ENCODE data around the gene SLC7A6OS. TPM values are rescaled to one million over a fixed set of nuclear protein-coding genes. Genes with fewer than 3 reads are reported as not detected.

SLC7A6OS gene
- total RNA-seq, 1 experiment from 2014 or later, result 16.0 TPM

DNA sequence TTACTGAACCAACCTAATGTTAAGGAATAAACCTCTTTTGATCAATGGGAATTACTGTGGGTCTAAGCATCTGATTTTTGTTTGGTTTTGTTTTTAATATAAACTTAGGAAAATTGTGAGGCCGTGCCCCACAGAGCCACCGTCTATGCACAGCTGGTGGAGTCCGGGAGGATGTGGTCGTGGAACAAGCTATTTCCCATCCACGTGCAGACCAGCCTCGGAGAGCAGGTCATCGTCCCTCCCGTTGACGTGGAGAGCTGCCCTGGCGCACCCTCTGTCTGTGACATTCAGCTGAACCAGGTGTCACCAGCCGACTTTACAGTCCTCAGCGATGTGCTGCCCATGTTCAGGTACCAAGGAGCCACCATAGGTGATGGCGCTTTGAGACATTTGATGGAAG, 28.5 kb upstream of the SLC7A6OS start:
- DNase-seq (ENCODE audit: low read depth, low spot score), result no peak
- no peaks in the 10 kb centered on the region for H3K4me1 ChIP-seq (ENCODE audit: control insufficient read depth, insufficient read depth, low read length)
- H3K4me3 ChIP-seq (ENCODE audit: low read depth in 2 of 2, low read length in 2 of 2), result no peak overlapping the region
- H3K9me3 ChIP-seq (ENCODE audit: control insufficient read depth, insufficient read depth, low read depth, low read length), result no peaks in the 10 kb centered on the region
- ATAC-seq, result no peak
- BruUV-seq (replicated peaks), result no TSS peak
- no peaks in the 10 kb centered on the region for H3K27me3 ChIP-seq (ENCODE audit: control insufficient read depth, insufficient read depth, low read length)
- intact Hi-C loops (cut with micrococcal nuclease; ENCODE audit: unreplicated experiment), result no loop called here
- no peak for TF ChIP-seq TCF7L2 (IDR thresholded peaks at IDR 0.05; ENCODE audit: low read depth, low read length)
- no peak for TF ChIP-seq SIN3A (IDR thresholded peaks at IDR 0.05; ENCODE audit: borderline replicate concordance, insufficient read depth, low read depth, low read length)
- TF ChIP-seq, protein P1, sequence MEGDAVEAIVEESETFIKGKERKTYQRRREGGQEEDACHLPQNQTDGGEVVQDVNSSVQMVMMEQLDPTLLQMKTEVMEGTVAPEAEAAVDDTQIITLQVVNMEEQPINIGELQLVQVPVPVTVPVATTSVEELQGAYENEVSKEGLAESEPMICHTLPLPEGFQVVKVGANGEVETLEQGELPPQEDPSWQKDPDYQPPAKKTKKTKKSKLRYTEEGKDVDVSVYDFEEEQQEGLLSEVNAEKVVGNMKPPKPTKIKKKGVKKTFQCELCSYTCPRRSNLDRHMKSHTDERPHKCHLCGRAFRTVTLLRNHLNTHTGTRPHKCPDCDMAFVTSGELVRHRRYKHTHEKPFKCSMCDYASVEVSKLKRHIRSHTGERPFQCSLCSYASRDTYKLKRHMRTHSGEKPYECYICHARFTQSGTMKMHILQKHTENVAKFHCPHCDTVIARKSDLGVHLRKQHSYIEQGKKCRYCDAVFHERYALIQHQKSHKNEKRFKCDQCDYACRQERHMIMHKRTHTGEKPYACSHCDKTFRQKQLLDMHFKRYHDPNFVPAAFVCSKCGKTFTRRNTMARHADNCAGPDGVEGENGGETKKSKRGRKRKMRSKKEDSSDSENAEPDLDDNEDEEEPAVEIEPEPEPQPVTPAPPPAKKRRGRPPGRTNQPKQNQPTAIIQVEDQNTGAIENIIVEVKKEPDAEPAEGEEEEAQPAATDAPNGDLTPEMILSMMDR (IDR thresholded peaks at IDR 0.05), result no peak
- no peak for TF ChIP-seq POLR2AphosphoS5 (IDR thresholded peaks at IDR 0.05; ENCODE audit: low read depth, low read length)
- TF ChIP-seq, protein P2, sequence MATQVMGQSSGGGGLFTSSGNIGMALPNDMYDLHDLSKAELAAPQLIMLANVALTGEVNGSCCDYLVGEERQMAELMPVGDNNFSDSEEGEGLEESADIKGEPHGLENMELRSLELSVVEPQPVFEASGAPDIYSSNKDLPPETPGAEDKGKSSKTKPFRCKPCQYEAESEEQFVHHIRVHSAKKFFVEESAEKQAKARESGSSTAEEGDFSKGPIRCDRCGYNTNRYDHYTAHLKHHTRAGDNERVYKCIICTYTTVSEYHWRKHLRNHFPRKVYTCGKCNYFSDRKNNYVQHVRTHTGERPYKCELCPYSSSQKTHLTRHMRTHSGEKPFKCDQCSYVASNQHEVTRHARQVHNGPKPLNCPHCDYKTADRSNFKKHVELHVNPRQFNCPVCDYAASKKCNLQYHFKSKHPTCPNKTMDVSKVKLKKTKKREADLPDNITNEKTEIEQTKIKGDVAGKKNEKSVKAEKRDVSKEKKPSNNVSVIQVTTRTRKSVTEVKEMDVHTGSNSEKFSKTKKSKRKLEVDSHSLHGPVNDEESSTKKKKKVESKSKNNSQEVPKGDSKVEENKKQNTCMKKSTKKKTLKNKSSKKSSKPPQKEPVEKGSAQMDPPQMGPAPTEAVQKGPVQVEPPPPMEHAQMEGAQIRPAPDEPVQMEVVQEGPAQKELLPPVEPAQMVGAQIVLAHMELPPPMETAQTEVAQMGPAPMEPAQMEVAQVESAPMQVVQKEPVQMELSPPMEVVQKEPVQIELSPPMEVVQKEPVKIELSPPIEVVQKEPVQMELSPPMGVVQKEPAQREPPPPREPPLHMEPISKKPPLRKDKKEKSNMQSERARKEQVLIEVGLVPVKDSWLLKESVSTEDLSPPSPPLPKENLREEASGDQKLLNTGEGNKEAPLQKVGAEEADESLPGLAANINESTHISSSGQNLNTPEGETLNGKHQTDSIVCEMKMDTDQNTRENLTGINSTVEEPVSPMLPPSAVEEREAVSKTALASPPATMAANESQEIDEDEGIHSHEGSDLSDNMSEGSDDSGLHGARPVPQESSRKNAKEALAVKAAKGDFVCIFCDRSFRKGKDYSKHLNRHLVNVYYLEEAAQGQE (IDR thresholded peaks at IDR 0.05; ENCODE audit: insufficient read depth in 1 of 2, low read depth in 2 of 2, low read length in 1 of 2), result no peak
- POLR2A ChIA-PET, result no interaction called here
- CTCF ChIA-PET, result no interaction called here
- peaks cover 4% of the 10 kb centered on the region for H3K36me3 ChIP-seq (ENCODE audit: control insufficient read depth, insufficient read depth, low read length)
- no peak overlapping the region for H3K27ac ChIP-seq (ENCODE audit: low read length)
- in situ Hi-C loops (cut with HindIII; ENCODE audit: low pct_unique_long_range_greater_than_20kb, low sequenced_read_pairs), result no loop called here

DNA sequence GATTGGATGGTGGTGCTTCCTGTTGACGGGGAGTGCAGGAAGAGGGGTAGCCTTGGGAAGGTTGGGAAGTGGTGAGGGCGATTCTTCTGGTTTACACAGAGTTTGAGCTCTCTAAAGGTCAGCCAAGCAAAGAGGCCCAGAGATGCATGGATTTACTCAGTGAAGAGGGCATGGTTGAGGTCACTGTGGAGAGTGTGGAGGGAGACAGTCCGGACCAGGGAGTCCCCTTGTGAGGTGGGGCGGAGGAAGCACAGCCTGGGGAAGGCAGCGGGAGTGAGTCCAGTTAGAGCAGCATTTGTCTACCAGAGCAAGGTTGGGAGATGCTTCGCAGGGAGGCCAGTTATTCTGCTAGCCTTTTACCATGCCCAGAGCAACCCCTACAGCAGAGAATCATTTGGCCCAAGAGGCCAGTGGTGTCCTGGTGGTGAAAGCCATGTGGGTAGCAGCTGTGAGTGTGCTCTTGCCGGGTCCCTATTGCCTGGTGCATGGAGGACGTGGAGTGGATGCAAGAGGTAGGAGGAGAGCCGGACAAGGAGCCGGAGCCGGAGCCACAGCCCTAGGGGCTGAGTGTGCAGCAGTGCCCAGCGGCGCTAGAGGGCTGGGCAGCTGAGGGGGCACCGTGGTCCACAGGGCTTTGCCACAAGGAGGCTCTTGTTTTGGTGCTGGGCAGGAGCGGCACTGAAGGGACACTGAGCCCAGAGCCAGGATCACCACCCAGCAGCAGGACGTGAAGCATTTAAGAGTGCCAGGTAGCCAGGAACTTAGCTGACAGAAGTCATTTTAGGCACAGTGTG, 27.8 kb upstream of the SLC7A6OS start:
- in situ Hi-C loops (cut with HindIII; ENCODE audit: low pct_unique_long_range_greater_than_20kb, low sequenced_read_pairs) (no loop called here), intact Hi-C loops (cut with micrococcal nuclease; ENCODE audit: unreplicated experiment) (no loop called here)
- CTCF ChIA-PET, result no interaction called here

More for the DNA sequence above, 27.8 kb upstream of the SLC7A6OS start:
- H3K4me3 ChIP-seq (ENCODE audit: low read depth in 2 of 2, low read length in 2 of 2), result no peak overlapping the region
- H3K27ac ChIP-seq (ENCODE audit: low read length), result no peak overlapping the region
- ATAC-seq, result no peak
- no peak for TF ChIP-seq TCF7L2 (IDR thresholded peaks at IDR 0.05; ENCODE audit: low read depth, low read length)
- no peak for TF ChIP-seq SIN3A (IDR thresholded peaks at IDR 0.05; ENCODE audit: borderline replicate concordance, insufficient read depth, low read depth, low read length)
- TF ChIP-seq POLR2AphosphoS5 (IDR thresholded peaks at IDR 0.05; ENCODE audit: low read depth, low read length), result no peak
- TF ChIP-seq, protein P2 (IDR thresholded peaks at IDR 0.05; ENCODE audit: insufficient read depth in 1 of 2, low read depth in 2 of 2, low read length in 1 of 2), result no peak
- TF ChIP-seq, protein P1 (IDR thresholded peaks at IDR 0.05), result no peak
- H3K4me1 ChIP-seq (ENCODE audit: control insufficient read depth, insufficient read depth, low read length), result no peaks in the 10 kb centered on the region
- no peaks in the 10 kb centered on the region for H3K9me3 ChIP-seq (ENCODE audit: control insufficient read depth, insufficient read depth, low read depth, low read length)
- DNase-seq (ENCODE audit: low read depth, low spot score), result no peak
- peaks cover 4% of the 10 kb centered on the region for H3K36me3 ChIP-seq (ENCODE audit: control insufficient read depth, insufficient read depth, low read length)
- no TSS peak for BruUV-seq (replicated peaks)
- H3K27me3 ChIP-seq (ENCODE audit: control insufficient read depth, insufficient read depth, low read length), result no peaks in the 10 kb centered on the region
- POLR2A ChIA-PET, result no interaction called here
